Head of caudate nucleus (tissue), 42 donors: ENCODE results near the gene ATG13.
"Not testable (repeated sequence)": the region's sequence is repeated elsewhere in the genome, so short reads cannot be mapped to it uniquely, and the experiment has no call there.

Experiments
- DNase-seq, 42 donors: peaks; one replicate each; pipeline versions ENCODE4 v3.0.0 to v3.0.0-alpha.2; 2020 to 2021; ENCODE audit warnings: mixed read lengths in 7 of 42
- intact Hi-C: fragments of 100-400 bp; cut with DNase I; formaldehyde crosslinking; loops from one replicate; pipeline ENCODE4 v1.15.0; 2022

The ATG13 gene

GRCh38 chr11:46709351-46709750 lies 92.0 kb downstream of the ATG13 start:
- DNase-seq, intact Hi-C loops: not testable (repeated sequence)

GRCh38 chr11:46710821-46711269 lies 93.5 kb downstream of the ATG13 start:
- DNase-seq = peak in 8 of 42 donors; percentile 21 to 69 (median 39)
- intact Hi-C loops = no loop called here

DNA sequence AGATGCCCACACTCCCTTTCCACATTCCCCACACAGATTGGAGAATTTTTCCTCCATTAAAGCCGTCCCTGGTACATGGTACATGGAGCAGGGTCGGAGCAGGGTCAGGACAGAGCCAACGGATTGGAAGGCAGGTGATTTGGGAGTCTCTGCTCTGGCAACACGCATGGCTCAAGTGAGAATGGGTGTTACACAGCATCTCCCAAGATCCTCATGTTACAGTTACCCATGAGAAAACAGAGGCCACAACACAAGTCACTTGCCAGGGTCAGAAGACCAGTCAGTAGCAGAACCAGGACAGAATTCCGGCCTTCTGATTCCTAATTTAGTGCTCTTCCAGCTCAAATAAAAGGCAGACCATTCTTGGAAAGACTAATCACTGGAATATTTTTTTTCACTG lies 94.0 kb downstream of the ATG13 start:
- intact Hi-C loops = no loop called here
- DNase-seq = no peak

GRCh38 chr11:46712874-46713576 lies 95.7 kb downstream of the ATG13 start:
- intact Hi-C loops = no loop called here
- DNase-seq = no peak

DNA sequence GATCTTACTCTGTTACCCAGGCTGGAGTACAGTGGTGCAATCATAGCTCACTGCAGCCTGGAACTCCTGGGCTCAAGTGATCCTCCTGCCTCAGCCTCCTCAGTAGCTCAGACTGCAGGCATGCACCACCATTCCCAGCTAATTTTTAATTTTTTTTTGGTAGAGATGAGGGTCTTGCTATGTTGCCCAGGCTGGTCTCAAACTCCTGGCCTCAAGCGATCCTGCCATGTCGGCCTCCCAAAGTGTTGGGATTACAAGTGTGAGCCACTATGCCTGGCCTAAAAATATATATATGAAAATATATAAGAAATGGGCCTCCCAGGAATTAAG lies 100.4 kb downstream of the ATG13 start:
- DNase-seq, intact Hi-C loops: not testable (repeated sequence)

DNA sequence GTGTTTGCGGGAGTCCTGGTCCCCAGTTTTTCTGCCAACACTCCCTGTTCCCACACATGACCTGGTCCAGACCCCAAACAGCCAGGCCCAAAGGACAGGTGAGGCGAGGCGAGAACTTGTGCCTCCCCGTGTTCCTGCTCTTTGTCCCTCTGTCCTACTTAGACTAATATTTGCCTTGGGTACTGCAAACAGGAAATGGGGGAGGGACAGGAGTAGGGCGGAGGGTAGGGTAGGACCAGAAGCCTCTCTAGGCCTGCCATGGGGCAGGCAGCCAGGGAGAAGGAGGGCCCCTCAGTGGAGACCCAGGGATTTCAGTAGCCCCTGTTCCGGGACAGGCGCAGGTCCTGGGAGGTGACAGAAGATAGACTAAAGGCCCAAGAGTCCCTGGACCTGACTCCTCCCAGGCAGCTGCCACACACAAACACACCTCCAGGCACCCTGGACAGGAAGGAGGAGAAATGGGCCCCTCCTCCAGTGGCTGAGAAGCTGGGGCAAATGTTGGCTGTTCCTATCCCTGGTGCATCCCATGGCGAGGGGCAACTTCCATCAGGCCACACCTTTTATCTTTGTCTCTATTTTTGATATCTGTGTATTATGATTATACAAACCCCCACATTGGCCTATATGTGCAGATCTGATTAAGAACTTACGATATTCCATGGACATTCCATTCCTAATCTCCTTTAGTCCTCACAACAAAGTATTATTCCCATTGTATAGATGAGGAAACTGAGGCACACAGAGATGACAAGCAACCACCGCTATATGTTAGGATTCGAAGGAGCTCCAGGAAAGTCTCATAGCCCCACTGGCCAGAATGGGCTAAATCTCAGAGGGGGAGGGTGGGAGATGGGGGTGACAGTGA lies 101.0 kb downstream of the ATG13 start:
- intact Hi-C loops = no loop called here
- no peak for DNase-seq

- intact Hi-C loops = no loop called here
Observed at GRCh38 chr11:46719048-46719542, 101.7 kb downstream of the ATG13 start, which contains the start of gene F2. Gene F2 (plus strand): TSS chr11:46719213. CDS start chr11:46719236, 23 bp downstream.

GRCh38 chr11:46719543-46720218 lies 102.3 kb downstream of the ATG13 start:
- DNase-seq = no peak
- intact Hi-C loops = no loop called here

More at GRCh38 chr11:46719048-46719542, 101.7 kb downstream of the ATG13 start, which contains the start of gene F2:
- DNase-seq = no peak

DNA sequence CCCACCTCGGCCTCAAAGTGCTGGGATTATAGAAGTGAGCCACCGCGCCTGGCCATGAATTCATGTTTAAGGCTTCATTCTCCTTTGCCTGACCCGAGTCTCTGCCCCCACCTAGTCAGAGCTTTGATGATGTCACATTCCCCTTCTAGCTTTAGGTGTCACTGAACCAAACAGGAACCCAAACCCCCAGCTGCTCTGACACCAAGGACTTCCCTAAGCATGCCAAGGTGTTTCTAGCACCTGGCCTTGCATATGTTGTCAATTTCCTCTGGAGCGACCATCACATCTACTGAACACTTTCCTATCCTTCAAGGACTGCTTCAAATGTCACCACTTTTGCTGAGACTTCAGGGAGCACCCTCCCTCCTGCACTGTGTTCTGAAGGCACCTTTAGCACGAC lies 103.9 kb downstream of the ATG13 start:
- intact Hi-C loops = no loop called here
- DNase-seq = no peak

- DNase-seq = no peak
Observed at GRCh38 chr11:46722566-46723358, 105.4 kb downstream of the ATG13 start.

GRCh38 chr11:46723359-46723680 lies 106.0 kb downstream of the ATG13 start:
- intact Hi-C loops = no loop called here
- DNase-seq = no peak

More at GRCh38 chr11:46722566-46723358, 105.4 kb downstream of the ATG13 start:
- intact Hi-C loops = no loop called here

DNA sequence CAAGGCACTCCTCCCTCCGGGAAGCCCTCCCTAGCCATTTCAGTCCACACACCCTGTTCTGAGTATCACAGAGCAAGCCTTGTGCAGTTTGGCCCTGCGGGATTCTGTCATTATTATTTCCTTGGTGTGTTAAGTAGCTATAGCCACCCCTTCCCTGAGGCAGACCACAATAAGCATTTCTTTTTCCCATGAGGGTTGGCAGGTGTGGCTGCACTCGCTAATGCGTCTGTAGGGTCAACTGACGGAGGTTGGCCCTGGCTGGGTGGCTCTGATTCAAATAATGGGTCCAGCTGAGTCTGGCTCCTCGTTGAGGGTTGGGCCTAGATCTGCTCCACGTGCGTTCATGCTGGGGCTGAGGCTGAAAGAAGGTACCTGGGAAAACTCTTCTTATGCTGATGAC lies 106.7 kb downstream of the ATG13 start:
- DNase-seq = no peak
- intact Hi-C loops = no loop called here
